DMS79 (cell line): ENCODE results near the gene AGXT2.

Experiments
- DNase-seq: peaks from one replicate; lab custom pipeline; 2025; lab: John Stamatoyannopoulos, UW

Gene AGXT2

GRCh38 chr5:35047785-35048404 is at the start of gene AGXT2:
TSS of gene AGXT2 (minus strand) at chr5:35047949. CDS start at chr5:35047892, 57 bp downstream.
- no peak for DNase-seq

GRCh38 chr5:35096932-35097331 is 49.2 kb upstream of the AGXT2 start:
- DNase-seq = no peak

- DNase-seq = no peak
Observed at GRCh38 chr5:35096216-35096615, 48.5 kb upstream of the AGXT2 start.

- no peak for DNase-seq
Observed at GRCh38 chr5:35095366-35095765, 47.6 kb upstream of the AGXT2 start.

GRCh38 chr5:35094948-35095347 is 47.2 kb upstream of the AGXT2 start:
- DNase-seq = no peak

- DNase-seq = no peak
Observed at GRCh38 chr5:35092703-35093102, 45.0 kb upstream of the AGXT2 start.

- DNase-seq = no peak
Observed at GRCh38 chr5:35091704-35092103, 44.0 kb upstream of the AGXT2 start.

- no peak for DNase-seq
Observed at GRCh38 chr5:35089334-35090314, 41.9 kb upstream of the AGXT2 start.

- DNase-seq = no peak
Observed at GRCh38 chr5:35087991-35088390, 40.2 kb upstream of the AGXT2 start.

- DNase-seq = no peak
Observed at GRCh38 chr5:35083150-35083549, 35.4 kb upstream of the AGXT2 start.

- DNase-seq = no peak
Observed at GRCh38 chr5:35082530-35082929, 34.8 kb upstream of the AGXT2 start.

GRCh38 chr5:35081134-35081533 is 33.4 kb upstream of the AGXT2 start:
- no peak for DNase-seq

GRCh38 chr5:35073160-35073559 is 25.4 kb upstream of the AGXT2 start:
- DNase-seq = no peak

- DNase-seq = no peak
Observed at GRCh38 chr5:35069188-35069587, 21.4 kb upstream of the AGXT2 start.

- no peak for DNase-seq
Observed at GRCh38 chr5:35067985-35068384, 20.2 kb upstream of the AGXT2 start.

GRCh38 chr5:35066260-35066795 is 18.6 kb upstream of the AGXT2 start:
- no peak for DNase-seq

GRCh38 chr5:35063414-35063813 is 15.7 kb upstream of the AGXT2 start:
- DNase-seq = no peak

GRCh38 chr5:35061211-35061770 is 13.5 kb upstream of the AGXT2 start:
- DNase-seq = no peak

- DNase-seq = no peak
Observed at GRCh38 chr5:35060236-35060635, 12.5 kb upstream of the AGXT2 start.

GRCh38 chr5:35059251-35059650 is 11.5 kb upstream of the AGXT2 start:
- DNase-seq = no peak

- DNase-seq = no peak
Observed at GRCh38 chr5:35058374-35058788, 10.6 kb upstream of the AGXT2 start.

GRCh38 chr5:35056686-35057085 is 8.9 kb upstream of the AGXT2 start:
- no peak for DNase-seq

GRCh38 chr5:35052838-35053237 is 5.1 kb upstream of the AGXT2 start:
- no peak for DNase-seq
